Activated T-helper 1 cell treated with Interleukin-2 at 50 U/mL for 16 hours (primary cell): ENCODE measurements around the gene DPP3.

Experiments used
- DNase-seq: peaks from one replicate; pipeline ENCODE4 v3.0.0-alpha.2; 2020; ENCODE audit warnings: low read depth

DPP3 gene

DNA sequence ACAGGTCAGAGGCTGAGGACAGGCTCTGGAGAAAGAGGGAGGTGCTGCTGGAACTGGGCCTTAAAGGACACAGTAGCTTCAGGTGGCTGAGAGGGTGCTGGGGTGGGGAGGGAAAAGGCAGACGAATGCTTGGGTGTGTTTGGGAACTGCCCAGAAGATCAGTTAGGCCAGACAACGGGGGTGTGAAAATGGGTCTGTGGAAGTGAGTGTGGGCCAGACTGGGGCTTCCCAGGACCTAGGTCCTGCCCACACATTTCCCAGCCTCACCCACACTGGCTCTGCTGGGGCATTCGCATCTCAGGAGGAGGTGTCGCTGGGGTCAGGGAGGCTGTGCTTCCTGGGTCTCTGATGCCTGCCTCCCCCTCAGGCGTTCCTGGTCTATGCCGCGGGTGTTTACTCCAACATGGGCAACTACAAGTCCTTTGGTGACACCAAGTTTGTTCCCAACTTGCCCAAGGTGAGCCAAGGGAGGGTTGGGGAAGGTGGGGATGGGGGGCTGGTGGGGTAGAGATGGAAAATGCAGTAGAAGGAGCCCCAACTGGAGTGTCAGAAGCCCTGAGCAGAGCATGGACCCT lies 4.7 kb downstream of the DPP3 start:
- no peak for DNase-seq

DNA sequence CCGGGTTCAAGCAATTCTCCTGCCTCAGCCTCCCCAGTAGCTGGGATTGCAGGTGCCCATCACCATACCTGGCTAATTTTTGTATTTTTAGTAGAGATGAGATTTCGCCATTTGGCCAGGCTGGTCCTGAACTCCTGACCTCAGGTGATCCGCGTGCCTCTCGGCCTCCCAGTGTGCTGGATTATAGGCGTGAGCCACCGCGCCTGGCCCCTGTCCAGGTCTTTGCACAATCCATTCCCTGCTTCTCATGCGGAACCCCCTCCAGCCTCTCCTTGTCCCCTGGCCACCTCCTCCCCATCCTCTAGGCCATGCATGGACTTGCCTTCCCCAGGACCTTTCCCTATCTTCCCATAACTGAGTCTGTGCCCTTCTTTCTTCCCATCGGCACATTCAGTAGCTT lies 8.7 kb downstream of the DPP3 start:
- no peak for DNase-seq

DNA sequence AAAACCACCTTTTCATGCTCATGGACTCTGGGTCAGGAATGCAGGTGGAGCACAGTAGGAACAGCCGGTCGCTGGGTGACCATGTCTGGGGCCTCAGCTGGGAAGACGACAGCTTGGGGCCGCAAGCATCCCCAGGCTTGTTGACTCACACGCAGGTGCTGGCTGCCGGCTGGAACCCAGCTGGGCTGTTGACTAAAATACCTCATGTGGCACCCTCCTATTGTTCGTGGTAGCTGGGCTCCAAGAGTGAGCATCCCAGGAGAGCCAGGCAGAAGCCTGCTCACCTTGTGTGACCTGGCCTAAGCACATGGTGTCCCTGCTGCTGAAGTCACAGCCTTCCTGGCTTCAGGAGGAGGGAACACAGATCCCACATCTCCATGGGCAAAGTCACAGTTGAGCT lies 9.4 kb downstream of the DPP3 start:
- DNase-seq: no peak

DNA sequence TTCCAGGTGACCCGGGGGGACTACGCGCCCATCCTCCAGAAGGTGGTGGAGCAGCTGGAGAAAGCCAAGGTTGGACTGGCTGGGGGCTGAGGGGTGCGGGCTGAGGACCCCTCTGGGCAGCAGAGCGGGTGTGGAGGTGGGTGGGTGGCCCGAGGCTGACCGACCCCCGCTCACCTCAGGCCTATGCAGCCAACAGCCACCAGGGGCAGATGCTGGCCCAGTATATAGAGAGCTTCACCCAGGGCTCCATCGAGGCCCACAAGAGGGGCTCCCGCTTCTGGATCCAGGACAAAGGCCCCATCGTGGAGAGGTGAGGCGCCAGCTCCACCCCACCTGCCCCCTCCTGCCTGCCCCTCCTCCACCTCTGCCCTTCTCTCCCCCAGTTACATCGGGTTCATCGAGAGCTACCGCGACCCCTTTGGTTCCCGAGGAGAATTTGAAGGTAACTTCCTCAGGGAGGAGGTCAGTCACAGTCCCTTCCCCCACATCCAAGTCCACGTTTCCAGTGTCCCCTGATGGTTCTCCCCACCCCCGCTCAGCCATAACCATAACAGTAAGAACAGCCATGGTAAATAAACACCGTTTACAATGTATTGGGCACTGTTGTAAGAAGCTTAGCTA lies 11.2 kb downstream of the DPP3 start:
- no peak for DNase-seq

DNA sequence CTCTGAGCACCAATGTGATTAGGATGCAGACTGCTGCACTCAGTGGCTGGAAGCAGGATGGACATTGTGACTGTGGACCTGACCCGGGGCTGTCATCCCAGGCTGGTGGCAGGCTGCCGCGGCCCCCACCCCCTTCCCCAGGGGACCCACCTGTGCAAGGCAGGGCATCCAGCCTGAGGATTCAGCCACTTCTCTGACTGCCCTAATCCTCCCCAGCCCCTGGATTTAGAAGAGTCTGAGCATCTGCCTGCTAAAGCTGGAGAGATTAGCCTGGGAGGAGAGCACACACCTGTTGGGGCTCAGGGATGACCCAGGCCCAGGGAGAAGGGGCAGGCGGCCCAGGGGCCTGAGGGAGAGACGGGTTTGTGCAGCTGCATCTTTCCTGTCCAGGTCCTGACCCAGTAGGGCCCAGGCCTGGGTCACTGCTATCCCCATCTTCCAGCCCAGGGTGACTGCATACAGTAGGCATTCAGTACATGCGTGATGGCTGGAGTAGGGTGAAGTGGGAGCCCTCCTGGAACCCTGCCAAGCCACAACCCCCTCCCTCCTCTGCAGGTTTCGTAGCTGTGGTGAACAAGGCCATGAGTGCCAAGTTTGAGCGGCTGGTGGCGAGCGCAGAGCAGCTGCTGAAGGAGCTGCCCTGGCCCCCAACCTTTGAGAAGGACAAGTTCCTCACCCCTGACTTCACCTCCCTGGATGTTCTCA lies 12.1 kb downstream of the DPP3 start:
- no peak for DNase-seq

DNA sequence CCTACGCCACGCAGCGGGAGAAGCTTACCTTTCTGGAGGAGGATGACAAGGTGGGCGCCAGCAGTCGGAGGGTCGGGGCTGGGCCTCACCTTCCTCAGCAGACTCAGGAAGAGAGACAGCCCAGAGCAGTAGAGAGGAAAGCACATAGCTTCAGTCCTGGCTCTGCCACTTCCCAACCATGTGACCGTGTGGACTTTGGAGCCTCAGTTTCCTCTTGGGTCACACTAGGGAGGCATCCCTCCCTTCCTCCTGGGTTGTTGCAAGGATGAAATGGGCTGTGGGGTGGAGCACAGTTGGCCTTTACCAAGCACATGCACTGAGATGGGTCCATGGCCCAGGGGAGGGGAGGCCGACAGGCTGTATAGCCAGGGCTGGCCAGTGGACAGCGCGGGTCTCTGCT lies 12.9 kb downstream of the DPP3 start:
- no peak for DNase-seq

DNA sequence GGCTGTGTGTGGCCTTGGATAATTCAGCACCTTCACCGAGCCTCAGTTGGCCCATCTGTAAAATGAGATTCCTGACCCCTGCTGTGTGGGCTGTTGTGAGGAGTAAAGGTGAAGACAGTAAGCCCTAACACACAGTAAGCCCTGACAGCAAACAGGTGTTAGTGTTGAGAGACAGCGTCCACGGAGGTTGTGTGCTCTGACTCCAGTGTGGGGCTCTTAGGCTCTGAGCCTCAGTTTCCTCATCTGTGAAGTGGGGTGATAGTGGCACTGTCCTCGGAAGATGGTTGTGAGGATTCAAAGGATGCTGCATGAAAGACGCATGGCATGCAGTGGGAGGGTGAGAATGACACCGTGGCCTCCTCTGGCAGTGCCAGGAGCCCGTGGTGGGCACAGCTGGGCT lies 14.2 kb downstream of the DPP3 start:
- no peak for DNase-seq

DNA sequence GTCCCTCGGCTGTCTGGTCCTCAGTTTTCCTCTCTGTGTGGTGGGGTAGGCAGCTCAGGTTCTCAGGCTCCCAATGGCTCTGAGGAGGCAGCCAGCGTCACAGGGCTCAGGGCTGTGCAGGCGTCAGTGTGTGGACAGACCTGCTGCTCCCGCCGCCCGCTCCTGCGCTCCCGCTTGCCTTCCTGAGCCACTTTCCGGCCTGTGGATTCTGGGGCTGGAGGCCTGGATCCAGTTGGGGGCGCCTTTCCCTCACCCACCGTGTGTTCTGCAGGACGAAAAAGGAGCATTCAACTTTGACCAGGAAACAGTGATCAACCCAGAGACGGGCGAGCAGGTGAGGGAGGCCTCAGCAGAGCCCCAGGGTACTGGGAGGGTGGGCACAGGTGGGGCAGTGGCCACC lies 14.7 kb downstream of the DPP3 start:
- no peak for DNase-seq

DNA sequence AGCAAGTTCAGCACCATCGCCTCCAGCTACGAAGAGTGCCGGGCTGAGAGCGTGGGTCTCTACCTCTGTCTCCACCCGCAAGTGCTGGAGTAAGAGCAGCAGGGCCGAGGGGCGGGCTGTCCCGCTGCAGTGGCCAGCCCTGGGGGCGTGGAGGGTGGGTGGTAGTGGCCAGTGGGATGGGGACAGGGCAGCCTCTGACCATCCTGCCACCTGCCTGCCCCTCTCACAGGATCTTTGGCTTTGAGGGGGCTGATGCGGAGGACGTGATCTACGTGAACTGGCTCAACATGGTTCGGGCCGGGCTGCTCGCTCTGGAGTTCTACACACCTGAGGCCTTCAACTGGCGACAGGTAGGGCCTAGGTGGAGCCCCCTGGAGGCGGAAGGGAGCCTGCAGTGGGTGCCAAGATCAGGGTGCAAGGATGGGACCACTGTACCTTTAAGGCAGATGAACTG lies 15.2 kb downstream of the DPP3 start:
- no peak for DNase-seq

DNA sequence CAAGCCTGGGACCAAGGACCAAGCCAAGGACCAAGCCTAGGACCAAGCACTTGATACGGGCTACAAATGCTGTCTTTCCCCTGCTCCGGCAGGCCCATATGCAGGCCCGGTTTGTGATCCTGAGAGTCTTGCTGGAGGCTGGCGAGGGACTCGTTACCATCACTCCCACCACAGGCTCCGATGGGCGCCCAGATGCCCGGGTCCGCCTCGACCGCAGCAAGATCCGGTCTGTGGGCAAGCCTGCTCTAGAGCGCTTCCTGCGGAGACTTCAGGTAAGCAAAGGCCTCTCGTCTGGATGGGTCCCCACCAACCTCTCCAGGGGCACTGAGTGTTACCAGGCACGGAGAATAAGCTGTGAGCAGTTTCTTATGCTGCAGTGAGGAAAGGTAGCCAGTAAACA lies 17.0 kb downstream of the DPP3 start:
- DNase-seq: no peak

DNA sequence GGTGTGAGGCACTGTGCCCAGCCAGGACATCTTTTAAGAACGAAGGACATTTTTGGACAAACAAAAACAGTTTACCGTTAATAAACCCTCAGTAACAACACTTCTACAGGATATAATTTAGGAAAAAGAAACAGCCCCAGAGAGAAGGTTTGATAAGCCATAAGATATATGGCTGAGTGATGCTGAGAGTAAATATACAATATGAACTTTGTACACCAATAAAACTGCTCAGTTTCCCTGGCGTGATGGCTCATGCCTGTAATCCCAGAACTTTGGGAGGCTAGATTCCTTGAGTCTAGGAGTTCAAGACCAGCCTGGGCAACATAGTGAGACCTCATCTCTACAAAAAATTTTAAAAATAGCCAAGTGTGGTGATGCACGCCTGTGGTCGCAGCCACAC lies 18.3 kb downstream of the DPP3 start:
- no peak for DNase-seq

DNA sequence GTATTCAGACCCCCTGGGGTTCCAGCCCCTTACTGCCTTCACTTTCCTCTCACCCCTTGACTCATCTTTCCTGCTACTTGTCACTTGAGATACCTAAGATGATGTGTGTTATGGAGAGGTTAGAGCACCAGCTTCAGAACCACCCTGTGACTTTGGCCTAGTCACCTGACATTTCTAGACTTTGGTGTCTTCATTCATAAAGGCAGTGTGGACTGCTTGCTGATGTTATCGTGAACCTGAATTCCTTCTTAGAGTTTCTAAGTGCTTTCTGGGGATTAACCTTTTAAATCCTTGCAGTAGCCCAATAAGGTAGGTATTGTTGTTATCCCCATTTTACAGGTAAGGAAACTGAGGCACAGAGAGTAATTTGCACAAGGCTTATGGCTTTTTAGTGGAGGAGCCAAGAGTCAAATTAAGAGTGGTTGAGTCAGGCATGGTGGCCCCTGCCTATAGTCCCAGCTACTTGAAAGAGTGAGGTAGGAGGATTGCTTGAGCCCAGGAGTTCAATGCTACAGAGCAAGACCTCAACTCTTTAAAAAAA lies 25.1 kb downstream of the DPP3 start:
- no peak for DNase-seq

DNA sequence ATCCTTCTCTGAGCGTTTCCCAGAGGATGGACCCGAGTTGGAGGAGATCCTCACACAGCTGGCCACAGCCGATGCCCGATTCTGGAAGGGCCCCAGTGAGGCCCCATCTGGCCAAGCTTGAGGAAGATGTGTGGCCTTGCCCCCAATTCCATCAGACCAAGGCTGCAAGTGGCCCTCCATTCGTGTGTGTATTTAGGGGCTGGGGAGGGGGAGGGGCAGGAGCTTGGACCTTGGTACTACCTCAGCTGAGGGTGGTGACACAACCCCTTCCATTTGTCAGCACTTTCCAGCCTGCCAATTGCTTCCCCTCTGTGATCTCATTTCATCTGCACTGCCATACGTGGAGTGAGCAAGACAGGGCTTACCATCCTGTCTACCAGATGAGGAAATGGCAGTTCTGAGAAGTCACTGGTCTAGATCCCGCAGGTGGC lies 28.9 kb downstream of the DPP3 start:
- DNase-seq: no peak

DNA sequence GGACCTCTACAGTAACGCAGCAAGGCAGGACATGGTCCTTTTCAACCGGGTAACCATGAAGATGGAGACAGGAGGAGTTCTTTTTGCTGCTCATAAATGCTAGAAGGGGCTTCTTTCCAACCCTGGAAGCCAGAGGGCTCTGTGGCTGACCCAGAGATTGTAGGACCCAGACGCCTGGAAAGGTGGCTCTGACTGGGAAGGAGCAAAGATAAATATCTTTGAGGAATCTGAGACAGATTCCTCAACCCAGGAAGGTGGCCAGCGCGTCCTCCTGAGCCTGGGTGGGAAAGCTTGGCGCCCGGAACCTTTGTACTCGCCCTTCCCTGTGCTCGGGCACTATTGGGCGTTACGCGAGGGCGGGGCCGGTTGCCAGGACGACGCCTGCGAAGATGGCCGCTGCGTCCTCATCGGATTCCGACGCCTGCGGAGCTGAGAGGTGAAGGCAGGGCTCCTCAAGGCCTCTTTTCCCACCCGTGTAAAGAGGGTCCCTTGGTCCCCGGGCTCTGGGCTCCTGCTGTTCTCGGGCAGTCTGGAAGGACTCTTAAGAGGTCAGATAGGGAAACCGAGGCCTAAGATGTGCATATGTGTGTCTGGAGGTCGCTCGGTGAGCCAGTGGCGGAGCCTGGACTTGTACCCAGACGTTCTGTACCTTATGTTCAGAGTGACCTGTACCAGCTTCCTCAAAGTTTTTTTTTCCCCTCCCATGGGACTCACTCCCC lies 30.2 kb downstream of the DPP3 start, which contains the start of gene BBS1:
TSS of gene BBS1 (plus strand) at position 365 of the 719 bp plus-strand sequence. CDS start at position 390, 25 bp downstream.
- peak; percentile 66 for DNase-seq

DNA sequence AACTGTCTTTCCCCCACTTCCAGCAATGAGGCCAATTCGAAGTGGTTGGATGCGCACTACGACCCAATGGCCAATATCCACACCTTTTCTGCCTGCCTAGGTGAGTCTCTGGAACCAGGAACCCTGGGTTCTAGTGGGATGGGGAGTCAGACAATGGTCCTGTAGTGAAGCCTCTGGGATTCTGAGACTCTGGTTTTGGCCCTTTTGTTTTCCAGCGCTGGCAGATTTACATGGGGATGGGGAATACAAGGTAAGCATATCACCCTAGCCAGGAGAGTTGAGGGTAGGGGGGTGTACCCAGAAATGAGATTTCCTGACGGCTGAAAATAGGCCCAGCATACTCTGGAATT lies 30.7 kb downstream of the DPP3 start:
- no peak for DNase-seq

DNA sequence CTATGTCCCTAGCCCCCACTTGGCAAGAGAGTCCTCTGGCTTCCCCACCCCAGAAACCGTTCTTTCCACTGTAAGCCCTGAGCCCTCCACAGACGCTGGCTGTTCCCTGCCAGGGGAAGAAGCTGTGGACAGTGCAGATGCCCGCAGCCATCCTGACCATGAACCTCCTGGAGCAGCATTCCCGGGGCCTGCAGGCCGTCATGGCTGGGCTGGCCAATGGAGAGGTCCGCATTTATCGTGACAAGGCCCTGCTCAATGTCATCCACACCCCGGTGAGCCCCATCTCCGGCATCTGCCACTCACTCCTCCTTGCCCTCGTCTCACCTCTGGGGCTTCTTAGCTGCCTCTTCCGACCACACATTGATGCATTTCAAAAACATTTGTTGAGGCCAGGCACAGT lies 43.4 kb downstream of the DPP3 start:
- no peak for DNase-seq

DNA sequence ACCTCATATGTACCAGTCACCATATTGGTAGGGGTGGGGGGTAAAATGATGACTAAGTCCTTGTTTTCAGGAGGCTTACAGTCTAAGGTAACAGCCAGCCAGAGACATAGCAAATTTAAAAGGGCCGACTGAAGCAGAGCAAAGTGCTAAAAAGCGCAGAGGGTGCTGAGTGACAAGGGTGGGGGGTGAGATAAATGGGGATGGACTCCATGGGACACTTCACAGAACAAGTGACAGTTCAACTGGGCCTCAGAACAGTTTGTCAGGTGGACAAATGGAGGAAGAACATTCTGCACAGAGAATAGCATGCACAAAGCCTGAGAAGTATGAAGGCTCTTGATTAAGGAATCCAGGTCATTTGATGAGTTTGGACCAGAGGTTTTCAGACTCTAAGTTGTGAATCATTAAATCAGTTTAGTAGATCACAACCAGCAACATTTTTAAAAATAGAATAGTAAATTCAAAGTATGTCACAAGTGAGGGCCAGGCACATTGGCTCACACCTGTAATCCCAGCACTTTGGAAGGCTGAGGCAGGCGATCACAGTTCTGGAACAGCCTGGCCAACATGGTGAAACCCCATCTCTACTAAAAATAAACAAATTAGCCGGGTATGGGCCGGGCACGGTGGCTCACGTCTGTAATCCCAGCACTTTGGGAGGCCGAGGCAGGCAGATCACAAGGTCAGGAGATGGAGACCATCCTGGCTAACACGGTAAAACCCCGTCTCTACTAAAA lies 44.2 kb downstream of the DPP3 start:
- no peak for DNase-seq

DNA sequence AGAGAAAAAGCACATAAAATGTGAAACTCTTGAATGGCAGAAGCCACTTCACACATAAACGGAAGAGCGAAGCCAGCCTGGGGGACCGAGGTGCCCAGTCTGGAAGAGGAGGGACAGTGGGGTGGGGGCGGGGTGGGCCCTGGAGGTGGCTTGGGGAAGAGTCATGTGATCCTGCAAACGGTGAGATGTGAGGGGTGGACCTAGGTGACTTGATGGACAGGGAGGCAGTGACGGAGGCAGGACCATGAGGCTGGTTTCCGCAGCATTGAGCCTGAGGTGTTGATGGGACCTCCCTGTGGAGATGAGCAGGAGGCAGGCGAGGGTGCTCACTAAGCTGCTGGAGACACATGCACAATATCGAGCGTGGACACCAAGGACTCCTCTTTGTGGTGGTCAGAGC lies 48.8 kb downstream of the DPP3 start:
- no peak for DNase-seq

DNA sequence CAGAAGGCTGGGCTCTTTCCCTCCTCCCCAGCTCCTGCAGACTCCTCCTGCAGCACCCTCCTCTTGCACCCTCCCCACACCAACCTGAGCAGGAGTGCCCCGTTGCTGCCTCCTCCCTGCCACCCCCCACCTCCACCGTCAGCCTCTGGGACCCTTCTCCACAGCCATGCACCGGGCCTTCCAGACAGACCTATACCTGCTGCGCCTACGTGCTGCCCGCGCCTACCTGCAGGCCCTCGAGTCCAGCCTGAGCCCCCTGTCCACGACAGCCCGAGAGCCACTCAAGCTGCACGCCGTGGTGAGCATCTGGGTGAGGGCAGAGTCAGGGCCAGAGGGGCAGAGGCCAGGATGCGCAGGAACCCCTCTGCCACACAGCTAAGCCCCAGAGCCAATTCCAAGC lies 49.4 kb downstream of the DPP3 start:
- DNase-seq: no peak

DNA sequence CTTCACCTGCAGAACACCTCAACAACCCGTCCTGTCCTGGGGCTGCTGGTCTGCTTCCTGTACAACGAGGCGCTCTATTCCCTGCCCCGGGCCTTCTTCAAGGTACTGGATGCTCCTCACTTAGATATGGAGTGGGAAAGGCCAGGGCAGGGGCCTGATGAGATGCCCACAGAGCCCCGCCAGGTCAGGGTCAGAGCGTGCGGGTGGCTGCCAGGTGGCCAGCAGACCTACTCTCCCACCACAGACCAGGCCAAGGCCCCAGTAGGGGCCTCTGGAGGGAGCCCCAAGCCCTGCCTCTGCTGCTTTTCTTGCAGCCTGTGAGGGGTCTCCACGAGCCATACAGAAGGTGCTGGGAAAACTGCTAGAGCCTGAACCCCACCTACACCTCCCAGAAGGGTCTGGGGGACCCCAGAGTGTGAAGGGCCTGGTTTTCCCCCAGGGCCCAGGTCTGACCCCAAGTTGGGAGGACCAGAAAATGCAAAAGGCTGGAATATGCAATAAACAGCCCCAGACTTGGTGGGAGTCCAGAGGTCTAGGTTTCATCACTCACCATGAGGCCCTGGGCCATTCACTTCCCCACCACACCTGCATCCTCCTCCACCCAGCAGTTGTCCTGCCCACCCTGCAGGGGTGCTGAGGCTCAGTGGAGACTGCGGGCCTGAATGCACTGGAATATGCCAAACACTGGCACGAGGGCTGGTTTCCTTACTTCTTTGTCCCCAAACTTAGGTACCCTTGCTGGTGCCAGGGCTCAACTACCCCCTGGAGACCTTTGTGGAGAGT lies 50.9 kb downstream of the DPP3 start:
- DNase-seq: no peak

DNA sequence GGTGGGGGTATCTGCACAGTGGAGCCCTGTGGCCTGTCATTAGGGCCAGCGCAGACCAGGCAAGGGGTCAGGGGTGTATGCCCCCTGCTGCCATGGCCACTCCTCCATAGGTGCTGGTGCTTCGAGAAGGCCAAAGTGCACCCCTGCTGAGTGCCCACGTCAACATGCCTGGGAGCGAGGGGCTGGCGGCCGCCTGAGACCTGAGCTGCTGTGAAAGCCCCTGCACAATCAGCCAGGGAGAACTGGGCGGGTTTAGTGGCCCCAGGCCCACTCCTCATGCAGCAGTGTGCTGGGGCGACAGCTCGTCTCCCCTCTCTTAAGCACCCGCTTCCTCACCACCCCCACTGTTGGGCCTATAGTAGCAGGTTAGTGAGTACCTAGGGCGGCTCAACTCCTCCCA lies 51.6 kb downstream of the DPP3 start:
- DNase-seq: no peak
